ENCODE measurements around the gene LRRC1. TPM values are rescaled to one million over a fixed set of nuclear protein-coding genes. Genes with fewer than 3 reads are reported as not detected.

Gene LRRC1
- total and polyA plus RNA-seq, 2 of the 13 experiments (the other 11 are each of a cell fraction or from before 2014, with no cell fraction given) = 15.6 to 27.7 TPM

DNA sequence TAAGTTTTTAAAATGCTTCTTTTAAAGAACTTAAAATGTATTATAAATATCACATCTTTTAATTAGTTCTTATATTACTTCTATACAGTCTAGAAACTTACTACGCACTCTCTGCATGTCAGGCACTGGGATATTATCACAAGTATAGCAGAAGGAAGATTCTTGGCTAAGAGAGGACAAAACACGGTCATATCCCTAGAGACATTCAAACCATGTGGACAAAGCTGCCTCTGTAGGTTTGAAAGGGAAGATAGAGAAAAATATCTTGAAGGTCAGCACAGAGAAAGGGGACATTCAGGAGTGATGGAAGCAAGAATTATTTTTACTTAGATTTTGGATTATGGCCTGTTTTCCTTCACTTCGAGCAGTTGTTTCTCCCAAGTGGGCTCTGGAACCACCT, 64.1 kb downstream of the LRRC1 start:
- intact Hi-C loops (cut with micrococcal nuclease; ENCODE audit: unreplicated experiment) (loop anchor here (5.0 kb wide), 1 partner anchor 42 kb away; no protein-coding TSS in a partner anchor), in situ Hi-C loops (cut with HindIII; ENCODE audit: extremely low pct_ligation_motif_present, low pct_unique_long_range_greater_than_20kb) (no loop called here)
- FAIRE-seq = no peak
- H4K20me1 ChIP-seq (ENCODE audit: insufficient read depth, low read length) = no peaks in the 10 kb centered on the region; the same call in 1 of the 2 replicates
- no peaks in the 10 kb centered on the region for H3K36me3 ChIP-seq (replicated peaks in 1 of 2; ENCODE audit: control insufficient read depth in 1 of 2, insufficient read depth in 2 of 2, low read length in 2 of 2)
- ChIA-PET POLR2A (no interaction called here), CTCF (ENCODE audit: low intra/inter-chr PET ratio, low total read pairs) (no interaction called here)
- no peak overlapping the region for H3K27ac ChIP-seq (ENCODE audit: extremely low read length, insufficient read depth, low read length)
- H3K79me2 ChIP-seq (ENCODE audit: insufficient read depth, low read length) = peaks cover 39% of the 10 kb centered on the region
- ATAC-seq = no peak
- WGBS (ENCODE audit: low lambda C conversion rate) = 80% methylated on average over 3 of the region's 3 CpGs
- no peak for TF ChIP-seq TCF7 (IDR thresholded peaks at IDR 0.05; ENCODE audit: low read depth)
- TF ChIP-seq PLRG1 (conservative IDR thresholded peaks at IDR 0.05) = no peak
- TF ChIP-seq, protein P1, sequence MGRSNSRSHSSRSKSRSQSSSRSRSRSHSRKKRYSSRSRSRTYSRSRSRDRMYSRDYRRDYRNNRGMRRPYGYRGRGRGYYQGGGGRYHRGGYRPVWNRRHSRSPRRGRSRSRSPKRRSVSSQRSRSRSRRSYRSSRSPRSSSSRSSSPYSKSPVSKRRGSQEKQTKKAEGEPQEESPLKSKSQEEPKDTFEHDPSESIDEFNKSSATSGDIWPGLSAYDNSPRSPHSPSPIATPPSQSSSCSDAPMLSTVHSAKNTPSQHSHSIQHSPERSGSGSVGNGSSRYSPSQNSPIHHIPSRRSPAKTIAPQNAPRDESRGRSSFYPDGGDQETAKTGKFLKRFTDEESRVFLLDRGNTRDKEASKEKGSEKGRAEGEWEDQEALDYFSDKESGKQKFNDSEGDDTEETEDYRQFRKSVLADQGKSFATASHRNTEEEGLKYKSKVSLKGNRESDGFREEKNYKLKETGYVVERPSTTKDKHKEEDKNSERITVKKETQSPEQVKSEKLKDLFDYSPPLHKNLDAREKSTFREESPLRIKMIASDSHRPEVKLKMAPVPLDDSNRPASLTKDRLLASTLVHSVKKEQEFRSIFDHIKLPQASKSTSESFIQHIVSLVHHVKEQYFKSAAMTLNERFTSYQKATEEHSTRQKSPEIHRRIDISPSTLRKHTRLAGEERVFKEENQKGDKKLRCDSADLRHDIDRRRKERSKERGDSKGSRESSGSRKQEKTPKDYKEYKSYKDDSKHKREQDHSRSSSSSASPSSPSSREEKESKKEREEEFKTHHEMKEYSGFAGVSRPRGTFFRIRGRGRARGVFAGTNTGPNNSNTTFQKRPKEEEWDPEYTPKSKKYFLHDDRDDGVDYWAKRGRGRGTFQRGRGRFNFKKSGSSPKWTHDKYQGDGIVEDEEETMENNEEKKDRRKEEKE (IDR thresholded peaks at IDR 0.05) = no peak
- no peak for TF ChIP-seq MAZ (IDR thresholded peaks at IDR 0.05; ENCODE audit: borderline replicate concordance, low read depth, low read length)
- TF ChIP-seq MAZ (CRISPR knock-in tag; IDR thresholded peaks at IDR 0.05; ENCODE audit: low read depth) = no peak
- TF ChIP-seq JDP2 (CRISPR knock-in tag; IDR thresholded peaks at IDR 0.05; ENCODE audit: borderline replicate concordance) = no peak
- TF ChIP-seq ARNT (IDR thresholded peaks at IDR 0.05) = no peak
- TF ChIP-seq ZFP41 (CRISPR knock-in tag; IDR thresholded peaks at IDR 0.05; ENCODE audit: borderline replicate concordance) = no peak
- DNase-seq (ENCODE audit: low spot score) = no peak
- H3K4me1 ChIP-seq (ENCODE audit: insufficient read depth, low read length) = peaks cover 39% of the 10 kb centered on the region
- no peak overlapping the region for H3K9ac ChIP-seq (ENCODE audit: insufficient read depth, low read depth, low read length)
- H3K9me3 ChIP-seq (ENCODE audit: low read length) = no peaks in the 10 kb centered on the region
- no peak overlapping the region for H3K4me3 ChIP-seq (replicated peaks in 1 of 3; ENCODE audit: insufficient read depth in 1 of 3, low read depth in 2 of 3, low read length in 3 of 3)
- no peak overlapping the region for H2AFZ ChIP-seq (ENCODE audit: low read length)
- H3K4me2 ChIP-seq (ENCODE audit: low read depth, low read length) = no peak overlapping the region
- no peaks in the 10 kb centered on the region for H3K27me3 ChIP-seq (ENCODE audit: control insufficient read depth in 1 of 2, insufficient read depth in 2 of 2, low read length in 2 of 2)
- no TSS peak for BruUV-seq (replicated peaks)

Data from HepG2 (cell line).